CD4-positive, CD25-positive, alpha-beta regulatory T cell (primary cell): ENCODE results near the gene BCL2L15. TPM values are rescaled to one million over a fixed set of nuclear protein-coding genes. Genes with fewer than 3 reads are reported as not detected.
A peak's percentile ranks its signal among the peaks of the same experiment; 100 is the strongest.

Experiments
- ATAC-seq, 2 donors: fragments of 150-1000 bp; cut with Tn5 transposase; one replicate each; pipeline ENCODE4 v1.10.0; 2021; ENCODE audit warnings: low read depth in 2 of 2, moderate number of reproducible peaks in 2 of 2, moderate library complexity in 1 of 2
- DNase-seq, 3 donors: peaks; one replicate each; pipeline versions ENCODE4 v3.0.0 to v3.0.0-alpha.2; 2012 to 2022; ENCODE audit warnings: mixed read lengths in 1 of 3
- H3K27ac ChIP-seq: one replicate; pipeline ENCODE4 v1.7.0; 2013; ENCODE audit warnings: mild to moderate bottlenecking, low read length; ENCODE audit not compliant: insufficient read depth, poor library complexity, severe bottlenecking
- H3K27me3 ChIP-seq: one replicate; pipeline ENCODE4 v1.7.0; 2013; ENCODE audit warnings: low read length; ENCODE audit not compliant: control insufficient read depth, insufficient read depth
- H3K36me3 ChIP-seq: one replicate; pipeline ENCODE4 v1.7.0; 2013; ENCODE audit warnings: mild to moderate bottlenecking, low read length, moderate library complexity; ENCODE audit not compliant: control insufficient read depth, insufficient read depth
- H3K4me1 ChIP-seq: 2 replicates; pipeline ENCODE4 v1.7.0; 2013; ENCODE audit warnings: mild to moderate bottlenecking, low read length; ENCODE audit not compliant: insufficient read depth, control insufficient read depth, poor library complexity, severe bottlenecking
- H3K4me3 ChIP-seq: one replicate; pipeline ENCODE4 v1.7.0; 2013; ENCODE audit warnings: low read depth, mild to moderate bottlenecking, low read length, moderate library complexity
- H3K9me3 ChIP-seq, 2 experiments: 1 replicate in 1 of 2; 2 replicates in 1 of 2; pipeline ENCODE4 v1.7.0; 2013; ENCODE audit warnings: low read length in 2 of 2, mild to moderate bottlenecking in 1 of 2, moderate library complexity in 1 of 2; ENCODE audit not compliant: control insufficient read depth in 2 of 2
- H3K27ac Mint-ChIP-seq, 3 donors: one replicate each; pipeline ENCODE4 v1.8.0; 2020 to 2022; ENCODE audit warnings: mild to moderate bottlenecking in 3 of 3, mixed read lengths in 3 of 3, moderate library complexity in 2 of 3
- H3K27me3 Mint-ChIP-seq: one replicate; pipeline ENCODE4 v1.8.0; 2022; ENCODE audit warnings: mild to moderate bottlenecking, mixed read lengths
- H3K36me3 Mint-ChIP-seq: one replicate; pipeline ENCODE4 v1.8.0; 2020; ENCODE audit warnings: mixed read lengths
- H3K4me1 Mint-ChIP-seq, 4 donors: one replicate each; pipeline ENCODE4 v1.8.0; 2020 to 2022; ENCODE audit warnings: mixed read lengths in 4 of 4, mild to moderate bottlenecking in 1 of 4
- H3K4me3 Mint-ChIP-seq, 4 donors: one replicate each; pipeline ENCODE4 v1.8.0; 2020 to 2022; ENCODE audit warnings: mild to moderate bottlenecking in 4 of 4, mixed read lengths in 4 of 4, moderate library complexity in 3 of 4
- H3K9me3 Mint-ChIP-seq, 7 donors: one replicate each; pipeline ENCODE4 v1.8.0; 2020 to 2022; ENCODE audit warnings: mixed read lengths in 7 of 7, mild to moderate bottlenecking in 3 of 7, moderate library complexity in 2 of 7
- polyA plus RNA-seq, 4 donors: library from polyadenylated mRNA; unstranded; fragments of 300-500 nt; fragmentation: Illumina TruSeq; gene quantifications; one replicate each; pipeline ENCODE4 v1.2.3, GENCODE V29; 2021
- total RNA-seq: library from RNA; stranded (reverse); gene quantifications from one replicate; pipeline ENCODE4 v1.2.3, GENCODE V29; 2022

Gene BCL2L15
- total and polyA plus RNA-seq, 5 donors from 2014 or later: 0.30 to 2.2 (median 0.79) TPM

DNA sequence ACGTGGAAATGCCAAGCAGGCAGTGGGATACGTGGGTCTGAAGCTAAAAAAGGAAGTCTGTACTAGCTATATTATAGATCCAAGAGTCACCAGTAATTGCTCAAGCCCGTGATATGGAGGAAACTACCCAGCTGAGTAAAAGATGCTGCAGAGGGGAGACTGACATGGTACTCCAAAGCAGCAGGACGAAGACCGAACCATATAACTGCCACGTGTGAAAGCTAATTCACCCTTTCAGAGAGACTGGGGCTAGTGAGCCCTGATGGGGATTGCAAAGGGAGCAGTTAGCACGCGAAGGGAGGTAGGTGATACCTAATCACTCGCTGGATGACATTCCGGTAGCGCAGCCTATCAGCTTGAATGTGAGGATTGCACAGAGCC lies 16.9 kb upstream of the BCL2L15 start:
- peaks cover 45% of the 10 kb centered on the region for H3K36me3 Mint-ChIP-seq
- H3K27me3 ChIP-seq: no peaks in the 10 kb centered on the region

DNA sequence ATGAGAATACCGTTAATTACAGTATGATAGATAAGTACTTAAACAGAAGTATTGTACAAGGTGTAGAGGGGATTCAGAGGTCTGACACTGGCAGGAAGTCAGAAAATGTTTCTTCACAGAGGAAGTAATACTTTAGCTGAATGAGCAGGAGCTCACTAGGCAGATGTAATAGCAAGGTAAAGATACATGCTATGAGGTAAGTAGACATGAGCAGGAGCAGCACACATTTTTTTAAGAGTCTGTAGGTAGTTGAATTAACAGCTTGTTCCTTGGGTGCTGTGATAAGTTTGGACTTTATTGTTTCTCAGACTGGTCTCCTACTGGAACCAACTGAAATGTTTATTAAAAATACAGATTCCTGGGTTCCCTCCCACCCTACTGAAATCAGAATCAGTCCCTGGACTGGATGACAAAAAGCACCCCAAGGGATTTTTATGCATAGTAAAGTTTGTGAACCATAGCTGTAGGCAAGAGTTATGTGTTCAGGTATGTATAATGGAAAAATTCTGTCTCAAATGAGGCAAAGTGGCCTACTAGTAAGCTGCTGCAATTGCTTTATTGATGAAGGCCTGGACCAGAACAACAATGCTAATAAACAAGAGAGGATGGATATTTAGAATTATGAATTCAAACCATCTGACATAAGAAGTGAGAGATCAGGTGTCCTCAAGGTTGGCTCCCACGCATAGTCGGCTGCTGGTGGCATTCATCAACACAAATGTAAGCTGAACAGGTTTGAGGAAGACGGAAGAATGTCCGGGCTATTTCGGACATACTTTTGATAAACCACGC lies 16.3 kb upstream of the BCL2L15 start:
- H3K4me1 ChIP-seq: peaks cover 36% of the 10 kb centered on the region
- H3K27ac ChIP-seq: peak overlapping the region; percentile 97
- Mint-ChIP-seq H3K27ac (peak overlapping the region; percentile 94 to 100 (median 99)), H3K36me3 (peaks cover 50% of the 10 kb centered on the region), H3K4me1 (peaks cover 23 to 84% (median 60%) of the 10 kb centered on the region in 4 donors), H3K4me3 (peak overlapping the region; percentile 94 to 100 (median 98)), H3K9me3 (no peaks in the 10 kb centered on the region), H3K27me3 (no peaks in the 10 kb centered on the region)
- peak overlapping the region; percentile 97 for H3K4me3 ChIP-seq
- H3K27me3 ChIP-seq: no peaks in the 10 kb centered on the region
- DNase-seq: peak in 2 of 3 donors; percentile 27 to 67
- ATAC-seq: no peak
- no peaks in the 10 kb centered on the region for H3K9me3 ChIP-seq
- peaks cover 42% of the 10 kb centered on the region for H3K36me3 ChIP-seq

More for the DNA sequence above, 16.9 kb upstream of the BCL2L15 start:
- Histone ChIP-seq H3K4me3 (peak overlapping the region; percentile 97), H3K27ac (peak overlapping the region; percentile 97), H3K36me3 (peaks cover 37% of the 10 kb centered on the region), H3K9me3 (no peaks in the 10 kb centered on the region), H3K4me1 (peaks cover 36% of the 10 kb centered on the region)
- no peaks in the 10 kb centered on the region for H3K9me3 Mint-ChIP-seq
- peaks cover 17 to 80% (median 55%) of the 10 kb centered on the region in 4 donors for H3K4me1 Mint-ChIP-seq
- H3K27ac Mint-ChIP-seq: peak overlapping the region; percentile 99 to 100 (median 100)
- ATAC-seq: peak; percentile 32 to 40
- peak overlapping the region; percentile 94 to 100 (median 98) for H3K4me3 Mint-ChIP-seq
- H3K27me3 Mint-ChIP-seq: no peaks in the 10 kb centered on the region
- DNase-seq: no peak

DNA sequence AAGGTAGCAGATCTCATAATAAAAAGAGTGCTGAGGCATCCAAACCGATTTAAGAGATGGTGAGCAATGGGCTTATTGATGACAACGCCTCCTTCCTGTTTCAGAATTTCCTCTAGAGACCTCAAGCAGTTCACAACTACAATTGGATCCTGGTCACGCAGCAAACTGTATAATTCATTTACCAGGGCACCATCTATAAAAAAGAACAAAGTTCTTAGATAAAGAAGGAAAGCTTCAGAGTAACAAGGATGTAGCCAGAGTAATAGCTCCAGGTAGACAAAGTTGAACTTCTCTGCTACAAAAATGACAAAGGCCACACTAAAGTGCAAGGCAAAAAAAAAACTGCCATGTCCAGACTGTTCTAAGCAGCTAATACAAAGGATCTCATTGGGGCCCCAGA lies 13.8 kb upstream of the BCL2L15 start:
- ATAC-seq (no peak), DNase-seq (peak in 1 of 3 donors; percentile 45)
- Mint-ChIP-seq H3K36me3 (peaks cover 54% of the 10 kb centered on the region), H3K9me3 (no peaks in the 10 kb centered on the region), H3K27ac (peak overlapping the region in 1 of 3 donors; percentile 100), H3K4me1 (peaks cover 27 to 84% (median 71%) of the 10 kb centered on the region in 4 donors), H3K4me3 (peak overlapping the region in 2 of 4 donors; percentile 14 to 94), H3K27me3 (no peaks in the 10 kb centered on the region)
- Histone ChIP-seq H3K27me3 (no peaks in the 10 kb centered on the region), H3K9me3 (no peaks in the 10 kb centered on the region), H3K36me3 (peaks cover 56% of the 10 kb centered on the region), H3K27ac (no peak overlapping the region), H3K4me3 (no peak overlapping the region), H3K4me1 (peaks cover 36% of the 10 kb centered on the region)

- H3K36me3 ChIP-seq: peaks cover 76% of the 10 kb centered on the region
- H3K4me1 ChIP-seq: peaks cover 24% of the 10 kb centered on the region
- no peaks in the 10 kb centered on the region for H3K9me3 ChIP-seq
- peak overlapping the region in 2 of 3 donors; percentile 9 to 45 for H3K27ac Mint-ChIP-seq
- no peaks in the 10 kb centered on the region for H3K9me3 Mint-ChIP-seq
- H3K4me3 Mint-ChIP-seq: no peak overlapping the region
- H3K27me3 Mint-ChIP-seq: no peaks in the 10 kb centered on the region
- H3K27ac ChIP-seq: no peak overlapping the region
- no peak overlapping the region for H3K4me3 ChIP-seq
- H3K4me1 Mint-ChIP-seq: peaks cover 29 to 80% (median 65%) of the 10 kb centered on the region in 4 donors
- no peak for ATAC-seq
- no peaks in the 10 kb centered on the region for H3K27me3 ChIP-seq
- peaks cover 70% of the 10 kb centered on the region for H3K36me3 Mint-ChIP-seq
- DNase-seq: no peak
Measured at GRCh38 chr1:113899111-113899510, 11.7 kb upstream of the BCL2L15 start.

- Mint-ChIP-seq H3K27me3 (no peaks in the 10 kb centered on the region), H3K27ac (peak overlapping the region; percentile 5 to 65 (median 9)), H3K36me3 (peaks cover 72% of the 10 kb centered on the region), H3K9me3 (no peaks in the 10 kb centered on the region), H3K4me1 (peaks cover 36 to 80% (median 61%) of the 10 kb centered on the region in 4 donors), H3K4me3 (peak overlapping the region in 2 of 4 donors; percentile 27 to 28)
- no peaks in the 10 kb centered on the region for H3K27me3 ChIP-seq
- no peak overlapping the region for H3K4me3 ChIP-seq
- H3K36me3 ChIP-seq: peaks cover 81% of the 10 kb centered on the region
- DNase-seq (no peak), ATAC-seq (no peak)
- H3K9me3 ChIP-seq: no peaks in the 10 kb centered on the region
- H3K4me1 ChIP-seq: peaks cover 16% of the 10 kb centered on the region
- H3K27ac ChIP-seq: no peak overlapping the region
Measured at GRCh38 chr1:113898241-113898814, 10.9 kb upstream of the BCL2L15 start.

DNA sequence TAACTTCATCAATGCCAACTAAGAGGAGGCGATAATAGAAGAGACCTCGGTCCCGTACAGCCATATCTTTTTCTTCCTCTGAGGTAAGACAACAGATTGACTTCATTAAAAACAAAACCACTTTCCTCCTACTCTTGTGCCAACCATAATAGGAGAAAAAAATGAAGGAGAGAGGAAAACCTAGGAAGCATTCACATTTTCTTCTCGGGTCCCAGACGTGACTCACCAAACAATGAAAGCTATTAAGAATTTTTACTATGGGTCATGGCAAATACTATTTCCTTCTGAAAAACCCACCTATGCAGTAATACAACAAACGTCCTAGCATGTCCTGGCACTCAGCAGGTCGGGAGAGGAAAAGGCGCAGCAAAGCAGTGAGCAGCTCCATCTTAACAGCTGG lies 8.6 kb upstream of the BCL2L15 start:
- H3K4me3 Mint-ChIP-seq: no peak overlapping the region

GRCh38 chr1:113895098-113895497 lies 7.7 kb upstream of the BCL2L15 start:
- Histone ChIP-seq H3K9me3 (no peaks in the 10 kb centered on the region), H3K4me3 (no peak overlapping the region), H3K36me3 (peaks cover 57% of the 10 kb centered on the region), H3K27me3 (no peaks in the 10 kb centered on the region), H3K4me1 (no peaks in the 10 kb centered on the region), H3K27ac (no peak overlapping the region)
- peak overlapping the region in 1 of 3 donors; percentile 69 for H3K27ac Mint-ChIP-seq
- peaks cover 26 to 56% (median 38%) of the 10 kb centered on the region in 4 donors for H3K4me1 Mint-ChIP-seq
- ATAC-seq (no peak), DNase-seq (no peak)
- H3K4me3 Mint-ChIP-seq: no peak overlapping the region
- H3K9me3 Mint-ChIP-seq: no peaks in the 10 kb centered on the region
- H3K27me3 Mint-ChIP-seq: no peaks in the 10 kb centered on the region
- peaks cover 50% of the 10 kb centered on the region for H3K36me3 Mint-ChIP-seq

More for the DNA sequence above, 8.6 kb upstream of the BCL2L15 start:
- ATAC-seq: no peak
- no peak for DNase-seq
- Histone ChIP-seq H3K27me3 (no peaks in the 10 kb centered on the region), H3K27ac (no peak overlapping the region), H3K36me3 (peaks cover 63% of the 10 kb centered on the region), H3K4me1 (peaks cover under 1% of the 10 kb centered on the region), H3K4me3 (no peak overlapping the region), H3K9me3 (no peaks in the 10 kb centered on the region)
- Mint-ChIP-seq H3K27me3 (no peaks in the 10 kb centered on the region), H3K4me1 (peaks cover 27 to 57% (median 40%) of the 10 kb centered on the region in 4 donors), H3K36me3 (peaks cover 53% of the 10 kb centered on the region), H3K27ac (peak overlapping the region in 2 of 3 donors; percentile 63 to 69), H3K9me3 (no peaks in the 10 kb centered on the region)
